C4-2B (cell line): Measurements from ENCODE around the gene RIMS4.
"Not testable (repeated sequence)": the region's sequence is repeated elsewhere in the genome, so short reads cannot be mapped to it uniquely, and the experiment has no call there.

Source experiments
- H3K27ac ChIP-seq: fragments of 450-650 bp; 2 replicates; pipeline ENCODE4 v1.5.1; 2017
- CTCF ChIP-seq: fragments of 450-650 bp; conservative IDR thresholded peaks from 2 replicates; pipeline ENCODE4 v1.5.1; 2017; ENCODE audit warnings: mild to moderate bottlenecking
- ZFX ChIP-seq: fragments of 450-650 bp; IDR thresholded peaks from 2 replicates; pipeline ENCODE4 v1.6.1; 2017

RIMS4 gene

GRCh38 chr20:44830995-44831394, 20.6 kb upstream of the RIMS4 start:
- no peak overlapping the region for H3K27ac ChIP-seq
- TF ChIP-seq ZFX (no peak), CTCF (no peak)

GRCh38 chr20:44830523-44830922, 20.2 kb upstream of the RIMS4 start:
- no peak overlapping the region for H3K27ac ChIP-seq
- no peak for TF ChIP-seq CTCF
- TF ChIP-seq ZFX: no peak

- no peak for TF ChIP-seq CTCF
- TF ChIP-seq ZFX: no peak
- no peak overlapping the region for H3K27ac ChIP-seq
These were observed 19.3 kb upstream of the RIMS4 start for GRCh38 chr20:44829688-44830087.

GRCh38 chr20:44828640-44829039, 18.3 kb upstream of the RIMS4 start:
- H3K27ac ChIP-seq: no peak overlapping the region
- TF ChIP-seq ZFX (no peak), CTCF (no peak)

GRCh38 chr20:44827401-44827800, 17.1 kb upstream of the RIMS4 start:
- no peak for TF ChIP-seq ZFX
- no peak for TF ChIP-seq CTCF
- H3K27ac ChIP-seq: no peak overlapping the region

GRCh38 chr20:44821576-44821975, 11.2 kb upstream of the RIMS4 start:
- not testable (repeated sequence) for H3K27ac ChIP-seq

GRCh38 chr20:44819936-44820335, 9.6 kb upstream of the RIMS4 start:
- H3K27ac ChIP-seq: no peak overlapping the region
- TF ChIP-seq CTCF: no peak
- TF ChIP-seq ZFX: no peak

- no peak overlapping the region for H3K27ac ChIP-seq
- TF ChIP-seq ZFX: no peak
- TF ChIP-seq CTCF: no peak
These were observed 7.0 kb upstream of the RIMS4 start for GRCh38 chr20:44817143-44817910.
